CD4-positive, alpha-beta T cell treated with Interleukin-4 for 4 hours (primary cell): ENCODE results near the gene NTRK2.

ENCODE experiments used
- DNase-seq: peaks from one replicate; pipeline ENCODE4 v3.0.0-alpha.2; 2020

The NTRK2 gene

GRCh38 chr9:84823421-84824271, 154.1 kb downstream of the NTRK2 start:
- no peak for DNase-seq

DNA sequence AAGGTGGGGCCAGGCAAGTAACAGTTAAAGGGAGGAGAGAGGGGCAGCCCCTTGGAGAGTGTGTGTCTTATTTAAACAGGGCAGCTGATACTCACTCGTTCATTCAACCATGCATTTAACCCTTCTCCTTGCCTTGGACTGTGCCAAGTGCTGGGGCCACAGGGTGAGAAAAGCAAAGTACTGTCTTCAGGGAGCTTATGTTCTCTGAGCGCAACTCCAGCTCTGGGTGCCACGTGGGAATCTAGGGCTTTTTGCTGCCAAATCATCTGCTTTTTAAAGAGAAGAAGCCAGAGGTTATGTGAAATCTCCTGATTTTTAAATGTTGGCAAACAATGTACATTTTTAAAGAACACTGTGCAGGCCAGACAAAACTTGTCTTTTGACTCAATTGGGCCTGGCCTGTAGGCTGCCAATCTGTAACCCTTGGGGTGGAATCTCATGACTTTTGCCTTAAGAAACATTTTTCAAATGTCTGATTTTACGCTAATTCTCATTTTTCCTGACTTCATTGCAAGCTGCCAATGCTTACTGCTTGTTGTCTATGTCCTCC, 157.8 kb downstream of the NTRK2 start:
- no peak for DNase-seq

DNA sequence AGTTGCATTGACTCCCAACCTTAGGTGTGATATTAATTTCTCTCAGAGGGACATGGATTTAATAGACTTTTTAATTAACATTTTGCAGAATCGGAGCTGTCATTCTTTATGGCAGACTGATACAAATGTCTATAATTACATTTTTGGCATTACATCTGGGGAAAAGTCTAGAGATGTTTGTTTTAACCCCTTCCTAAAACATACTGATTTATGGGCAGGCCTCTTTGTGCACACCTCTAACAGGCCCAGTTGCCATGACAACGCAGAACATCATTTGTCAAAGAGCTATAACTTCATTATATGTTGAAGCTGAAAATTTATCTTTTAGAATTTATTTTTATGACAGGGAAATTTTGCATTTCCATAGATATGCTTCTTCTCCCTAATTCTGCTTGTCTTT, 158.5 kb downstream of the NTRK2 start:
- no peak for DNase-seq

- DNase-seq, result no peak
Measured at GRCh38 chr9:84829471-84829870, 159.9 kb downstream of the NTRK2 start.

DNA sequence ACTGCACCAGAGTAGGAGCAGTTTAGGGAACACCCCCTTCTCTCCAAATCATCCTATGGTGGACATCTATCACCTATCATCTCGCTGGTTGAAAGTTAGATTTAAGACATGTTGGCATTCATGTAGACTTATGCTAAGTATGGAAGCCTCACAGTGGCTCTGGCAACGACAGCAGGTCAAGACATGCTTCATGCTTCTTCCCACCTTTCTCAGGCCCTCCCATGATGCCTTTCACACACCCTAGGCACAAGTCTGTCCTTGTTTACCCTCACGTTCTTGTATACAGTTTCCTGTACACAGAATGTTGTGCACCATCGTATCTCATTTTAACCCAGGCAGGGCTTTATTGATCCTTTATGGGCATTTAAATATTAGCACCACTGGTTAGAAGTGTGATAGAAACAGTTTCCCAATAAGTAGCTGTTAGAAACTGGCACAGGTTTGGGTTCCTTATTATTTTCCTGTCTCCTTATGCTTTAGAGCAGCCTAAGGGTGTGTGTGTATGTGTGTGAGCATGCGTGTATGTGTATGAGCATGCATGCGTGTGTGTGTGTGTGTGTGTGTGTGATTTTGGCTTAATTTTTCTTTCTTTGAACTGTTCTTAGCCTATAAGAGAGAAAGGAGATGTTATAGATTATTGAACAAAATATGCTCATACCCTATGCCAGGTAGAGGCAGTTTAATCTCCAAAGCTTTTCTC, 160.6 kb downstream of the NTRK2 start:
- DNase-seq, result no peak

GRCh38 chr9:84831377-84831776, 161.8 kb downstream of the NTRK2 start:
- no peak for DNase-seq

DNA sequence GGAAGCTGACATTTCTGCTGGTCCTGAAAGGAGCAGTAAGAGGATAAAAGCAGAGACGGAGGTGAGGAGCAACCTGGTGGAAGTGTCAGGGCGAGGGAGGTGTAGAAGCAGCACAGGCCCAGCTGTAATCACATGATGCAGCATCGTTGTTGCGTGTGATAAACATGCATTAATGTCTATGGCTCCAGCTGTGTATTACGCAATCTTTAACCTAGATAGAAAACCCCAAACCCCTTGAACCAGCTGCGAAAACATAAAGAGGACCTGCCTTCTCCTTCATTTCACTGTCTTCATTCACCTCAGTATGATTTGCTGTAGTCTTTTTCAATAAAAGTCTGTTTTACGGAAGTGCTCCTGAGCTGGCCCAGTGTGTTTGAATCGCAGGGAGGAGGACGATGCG, 162.9 kb downstream of the NTRK2 start:
- DNase-seq, result no peak

- DNase-seq, result no peak
Measured at GRCh38 chr9:84834426-84834825, 164.9 kb downstream of the NTRK2 start.

DNA sequence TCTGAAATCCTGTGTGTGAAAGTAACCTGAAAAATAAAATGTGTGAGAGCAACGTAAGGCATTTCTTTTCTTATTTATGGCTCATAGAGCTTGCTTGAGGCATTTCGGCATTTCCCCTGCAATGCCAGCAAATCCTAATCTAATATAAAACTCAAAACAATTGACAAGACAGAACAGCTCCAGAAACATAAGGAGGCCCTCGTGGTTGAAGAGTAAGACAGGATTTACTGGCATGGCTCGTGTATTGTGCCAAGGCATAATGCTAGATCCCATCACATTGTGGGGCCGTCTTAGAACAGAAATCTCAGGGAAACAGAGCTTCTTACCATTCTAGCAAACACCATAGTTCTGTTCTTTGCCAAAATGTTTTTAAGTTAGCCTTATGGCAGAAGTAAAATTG, 166.2 kb downstream of the NTRK2 start:
- no peak for DNase-seq

DNA sequence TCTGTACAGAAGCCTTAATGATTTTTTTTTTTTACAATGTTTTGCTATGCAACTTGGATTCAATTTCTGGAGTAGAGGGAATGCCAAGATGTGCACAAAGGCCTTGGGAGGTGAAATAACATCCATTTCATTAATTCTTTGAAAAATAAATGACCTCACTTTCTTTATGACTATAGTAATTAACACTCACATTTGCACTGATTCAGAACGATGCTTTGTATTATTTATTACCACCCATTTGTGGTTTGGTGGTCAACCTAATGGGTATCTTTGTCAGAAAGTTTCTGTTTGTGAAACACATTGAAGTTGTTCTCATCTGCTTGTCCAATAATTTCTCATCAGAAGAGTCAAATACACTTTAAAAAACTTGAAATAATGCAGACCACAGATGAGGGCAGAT, 169.3 kb downstream of the NTRK2 start:
- no peak for DNase-seq

- DNase-seq, result no peak
Measured at GRCh38 chr9:84839541-84839940, 170.0 kb downstream of the NTRK2 start.

DNA sequence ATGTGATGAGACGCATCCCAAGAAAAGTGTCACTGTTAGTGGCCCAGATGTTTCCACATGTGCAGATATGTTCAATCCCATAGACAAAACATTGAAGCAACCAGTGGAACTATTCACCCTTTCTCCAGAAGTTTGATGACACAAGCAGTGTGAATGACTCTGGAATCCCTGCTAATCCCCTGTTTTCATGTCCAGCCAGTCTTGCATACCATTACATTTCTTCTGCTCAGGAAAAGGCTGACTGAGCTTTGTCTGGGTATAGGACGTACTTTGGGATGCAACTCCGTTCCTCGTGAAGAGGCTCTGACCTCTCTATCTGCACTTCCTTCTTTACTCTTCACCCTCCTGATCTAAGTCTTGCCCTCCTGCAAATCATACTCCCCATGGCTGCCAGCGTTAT, 172.4 kb downstream of the NTRK2 start:
- DNase-seq, result no peak

DNA sequence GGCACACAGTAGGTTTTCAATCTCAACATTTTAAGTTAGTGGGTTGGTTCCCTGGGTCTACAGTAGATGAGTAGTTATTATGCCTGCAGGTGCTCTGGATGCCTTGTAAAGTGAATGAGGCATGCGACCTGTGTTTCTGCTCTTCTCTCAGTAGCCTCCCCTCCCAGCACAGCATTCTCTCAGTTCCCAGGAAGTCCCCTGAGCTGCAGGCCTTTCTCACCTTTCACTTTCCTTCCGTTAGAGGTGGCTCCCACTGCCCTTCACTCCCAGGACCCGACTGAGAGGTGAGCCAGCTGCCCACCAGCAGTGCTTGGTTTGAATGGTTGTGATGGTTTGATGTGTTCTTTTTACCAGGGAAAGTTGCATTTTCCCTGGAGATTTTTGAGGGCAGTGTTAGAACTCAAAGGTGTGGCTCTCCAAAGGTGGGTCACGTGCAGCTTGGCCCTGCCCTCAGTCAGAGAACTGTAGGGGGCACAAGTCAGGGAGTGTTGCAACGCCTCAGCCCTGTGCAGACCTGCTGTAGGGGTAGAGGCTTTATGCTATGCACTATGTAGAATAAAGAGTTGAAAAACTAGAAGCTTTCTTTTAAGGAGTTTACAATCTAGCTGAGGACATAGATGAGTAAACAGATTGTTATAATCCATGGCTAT, 173.8 kb downstream of the NTRK2 start:
- no peak for DNase-seq

GRCh38 chr9:84845956-84846900, 176.7 kb downstream of the NTRK2 start:
- DNase-seq, result no peak

DNA sequence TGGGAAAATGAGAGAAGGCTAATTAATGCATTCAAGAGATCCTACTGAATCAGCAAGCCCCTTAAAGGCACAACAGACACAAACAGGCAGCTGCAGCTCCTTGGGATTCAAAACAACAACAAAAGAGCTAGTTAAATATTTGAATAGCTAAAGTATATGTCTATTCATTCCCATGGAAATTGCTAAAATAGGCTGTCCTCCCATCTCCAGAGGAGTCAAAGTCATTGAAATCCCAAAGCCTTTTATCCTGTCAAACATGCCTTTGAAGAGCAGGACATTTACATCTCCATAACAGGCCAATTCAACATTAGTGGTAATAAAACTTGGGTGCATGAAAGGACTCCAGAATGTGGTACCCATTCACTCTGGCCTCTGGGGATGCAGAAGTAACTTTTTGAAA, 177.4 kb downstream of the NTRK2 start:
- DNase-seq, result no peak

DNA sequence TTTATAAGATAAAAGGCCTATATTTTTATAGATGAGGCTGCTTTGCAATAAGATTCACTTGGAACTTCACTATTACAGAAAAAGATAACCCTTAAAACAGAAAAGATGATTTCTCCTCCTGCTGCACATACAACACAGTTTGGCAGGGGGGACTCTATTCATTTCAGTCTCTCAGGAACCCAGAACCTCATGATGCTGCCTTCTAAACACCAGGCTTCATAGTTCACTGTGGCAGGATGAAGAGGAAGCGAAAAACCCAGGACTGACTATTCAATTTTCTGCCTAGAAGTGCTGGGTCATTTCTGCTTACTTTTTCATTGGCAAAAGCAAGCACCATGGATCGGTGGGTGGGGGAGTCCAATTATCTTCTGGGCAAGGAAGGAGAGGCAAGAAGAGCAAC, 179.5 kb downstream of the NTRK2 start:
- no peak for DNase-seq

DNA sequence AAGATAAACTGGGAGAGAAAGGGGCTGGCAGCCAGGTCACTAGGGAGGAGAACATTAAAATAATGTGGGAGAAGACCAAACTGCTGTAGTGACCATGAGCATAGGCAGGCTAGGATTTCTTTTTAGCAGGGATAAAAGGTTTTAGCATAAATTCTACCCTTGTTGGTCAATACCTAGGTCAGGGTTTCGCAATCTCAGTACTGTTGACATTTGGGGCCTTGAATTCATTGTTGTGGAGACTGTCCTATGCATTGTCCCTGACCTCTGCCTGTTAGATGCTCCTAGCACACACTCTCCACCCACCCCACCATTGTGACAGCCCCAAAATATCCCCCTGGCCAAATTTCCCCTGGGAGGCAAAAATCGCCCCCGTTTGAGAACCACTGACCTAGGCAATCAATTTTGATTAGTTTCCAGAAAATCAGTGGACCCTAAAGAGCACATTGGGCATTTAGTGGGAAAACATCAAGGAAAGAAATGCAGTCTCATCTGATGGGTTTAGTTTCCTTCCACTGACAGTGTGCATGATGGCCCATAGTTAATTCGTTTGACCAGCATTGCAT, 181.4 kb downstream of the NTRK2 start:
- DNase-seq, result no peak

GRCh38 chr9:84851935-84852585, 182.5 kb downstream of the NTRK2 start:
- DNase-seq, result no peak

DNA sequence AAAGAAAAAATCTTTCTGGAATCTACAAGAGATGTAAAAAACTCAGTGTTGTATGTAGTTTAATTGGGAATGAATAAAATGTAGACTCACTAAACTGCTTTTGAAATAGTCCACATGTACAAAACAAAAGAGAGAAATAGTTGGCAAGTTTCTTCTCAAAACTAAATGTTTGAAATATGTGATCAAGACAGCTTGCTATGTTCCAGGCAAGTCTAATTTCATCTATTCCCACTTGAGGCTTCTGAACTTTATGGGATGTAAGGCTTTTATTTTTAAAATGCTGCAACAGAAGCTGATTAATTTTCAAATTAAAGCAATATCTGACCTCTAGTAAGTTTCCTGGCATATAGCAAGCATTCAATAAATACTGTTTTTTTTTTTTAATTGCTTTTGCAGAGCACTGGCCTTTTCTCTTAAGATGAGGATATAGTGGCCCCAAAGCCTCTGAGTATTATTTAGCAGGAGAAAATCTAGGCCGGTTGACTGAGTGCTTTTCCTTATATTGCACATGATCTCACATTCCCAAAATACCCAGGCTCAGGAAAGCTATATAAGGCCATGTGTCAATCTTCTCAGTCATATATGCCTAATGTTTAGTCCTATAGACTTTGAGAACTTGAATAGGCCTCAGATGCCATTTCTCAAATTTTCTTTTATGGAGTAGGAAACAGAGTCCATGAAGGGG, 183.2 kb downstream of the NTRK2 start:
- no peak for DNase-seq

- no peak for DNase-seq
Measured at GRCh38 chr9:84856181-84856632, 186.7 kb downstream of the NTRK2 start.

- DNase-seq, result no peak
Measured at GRCh38 chr9:84857211-84857610, 187.7 kb downstream of the NTRK2 start.
